GM21360 (cell line): ENCODE results near the gene ITGA1.
A peak's percentile ranks its signal among the peaks of the same experiment; 100 is the strongest.
"Not testable (repeated sequence)": the region's sequence is repeated elsewhere in the genome, so short reads cannot be mapped to it uniquely, and the experiment has no call there.

ENCODE experiments used
- ATAC-seq: cut with Tn5 transposase; IDR thresholded peaks from one replicate; pipeline ENCODE4 v1.9.1; 2021; ENCODE audit warnings: mild to moderate bottlenecking, moderate library complexity; ENCODE audit not compliant: unreplicated experiment

Gene ITGA1

GRCh38 chr5:52825826-52826225 lies 38.1 kb downstream of the ITGA1 start:
- ATAC-seq, result peak; percentile 97

GRCh38 chr5:52827815-52828214 lies 40.1 kb downstream of the ITGA1 start:
- no peak for ATAC-seq

DNA sequence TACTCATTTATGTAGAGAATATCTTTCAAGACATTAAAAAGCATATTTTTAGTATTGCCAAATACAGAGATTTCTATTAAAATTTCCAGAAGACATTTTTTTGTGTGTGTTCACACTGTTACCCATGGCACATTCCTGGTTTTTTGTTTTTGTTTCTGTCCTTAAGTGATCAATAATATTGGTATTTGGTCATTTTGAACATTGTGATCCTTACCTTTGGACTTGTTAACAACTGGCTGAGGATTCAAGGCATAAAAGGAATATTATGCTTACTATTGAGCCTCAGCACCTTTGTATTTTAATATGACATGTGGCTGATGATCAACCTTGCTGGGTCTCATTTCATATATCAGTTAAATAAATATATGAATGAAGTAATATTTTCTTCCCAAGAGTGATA lies 41.9 kb downstream of the ITGA1 start:
- ATAC-seq, result no peak

GRCh38 chr5:52830650-52831049 lies 42.9 kb downstream of the ITGA1 start:
- ATAC-seq, result no peak

- ATAC-seq, result no peak
These were observed 44.2 kb downstream of the ITGA1 start for GRCh38 chr5:52831786-52832511.

- ATAC-seq, result no peak
These were observed 46.6 kb downstream of the ITGA1 start for GRCh38 chr5:52834320-52834719.

DNA sequence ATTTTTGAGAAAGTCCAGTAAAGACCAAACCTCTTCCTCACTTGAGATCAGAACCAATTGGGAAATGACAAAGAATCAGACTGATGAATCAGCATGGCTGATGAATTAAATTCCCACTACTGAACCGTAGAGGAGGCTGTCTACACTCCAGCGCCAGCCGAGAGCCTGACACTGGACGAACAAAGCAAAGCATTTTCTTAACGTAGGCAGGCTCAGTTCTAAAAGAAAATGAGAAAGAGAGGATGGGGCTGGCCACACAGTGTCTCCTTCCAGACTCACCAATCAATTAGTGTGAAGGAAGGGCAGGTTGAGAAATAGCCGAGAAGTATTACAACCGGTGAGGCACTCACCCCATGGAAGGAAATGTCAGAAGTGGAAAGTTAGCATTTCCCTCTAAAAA lies 49.4 kb downstream of the ITGA1 start:
- no peak for ATAC-seq

DNA sequence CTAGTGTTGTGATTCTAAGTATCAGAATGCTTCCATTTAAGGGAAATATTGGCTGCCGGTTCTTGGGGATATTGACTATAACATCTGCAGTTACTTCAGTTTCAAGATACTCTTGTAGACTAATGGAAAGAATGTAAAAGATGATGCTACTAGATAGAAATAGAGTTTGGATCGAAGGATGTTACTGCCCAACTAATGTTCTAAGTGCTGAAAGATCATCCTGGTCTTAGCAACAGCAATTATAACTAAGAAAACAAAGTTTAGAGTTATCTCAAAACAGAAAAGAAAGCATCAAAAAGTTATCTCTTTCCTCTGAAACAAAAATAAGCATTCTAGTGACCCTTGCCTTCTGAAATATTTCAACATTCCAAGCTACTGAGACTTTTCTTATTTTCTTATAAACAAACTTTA lies 49.9 kb downstream of the ITGA1 start:
- ATAC-seq, result no peak

GRCh38 chr5:52838326-52839015 lies 50.8 kb downstream of the ITGA1 start:
- no peak for ATAC-seq

GRCh38 chr5:52839285-52839684 lies 51.6 kb downstream of the ITGA1 start:
- ATAC-seq, result no peak

DNA sequence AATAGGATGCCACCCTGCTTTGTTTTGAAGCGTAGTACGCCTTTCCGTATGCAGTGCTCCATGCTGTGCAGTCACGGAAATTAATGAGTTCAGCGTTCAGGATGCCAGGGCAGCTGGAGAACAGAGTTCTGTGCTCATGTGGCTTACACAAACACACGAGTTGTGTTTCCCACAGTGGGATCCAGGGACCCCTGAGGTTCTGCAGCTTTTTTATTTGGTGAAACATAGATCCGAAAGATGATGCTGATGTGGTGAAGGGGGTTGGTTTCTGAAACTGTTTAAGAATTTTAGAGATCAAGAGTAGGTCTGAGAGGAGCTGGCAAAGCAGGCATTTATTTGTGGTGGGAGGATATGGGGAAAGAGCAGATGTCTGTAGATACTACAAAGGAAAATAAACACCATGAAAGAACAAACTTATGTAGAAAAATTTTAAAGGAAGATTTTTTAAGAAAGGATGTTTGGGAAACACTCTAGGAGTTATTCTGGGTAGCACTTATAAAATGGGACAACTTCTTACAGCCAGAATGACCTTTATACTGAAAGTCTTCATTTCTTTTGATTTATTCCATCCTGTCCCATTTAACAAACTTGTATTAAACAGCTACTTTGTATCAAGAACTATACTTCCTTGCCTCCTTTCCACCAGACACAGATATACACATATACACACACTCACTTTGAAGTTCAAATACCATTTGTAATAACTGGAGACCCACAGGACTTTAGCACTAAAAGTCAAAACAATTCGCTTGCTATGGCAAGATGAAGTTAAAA lies 52.7 kb downstream of the ITGA1 start:
- no peak for ATAC-seq

GRCh38 chr5:52841114-52841513 lies 53.4 kb downstream of the ITGA1 start:
- no peak for ATAC-seq

DNA sequence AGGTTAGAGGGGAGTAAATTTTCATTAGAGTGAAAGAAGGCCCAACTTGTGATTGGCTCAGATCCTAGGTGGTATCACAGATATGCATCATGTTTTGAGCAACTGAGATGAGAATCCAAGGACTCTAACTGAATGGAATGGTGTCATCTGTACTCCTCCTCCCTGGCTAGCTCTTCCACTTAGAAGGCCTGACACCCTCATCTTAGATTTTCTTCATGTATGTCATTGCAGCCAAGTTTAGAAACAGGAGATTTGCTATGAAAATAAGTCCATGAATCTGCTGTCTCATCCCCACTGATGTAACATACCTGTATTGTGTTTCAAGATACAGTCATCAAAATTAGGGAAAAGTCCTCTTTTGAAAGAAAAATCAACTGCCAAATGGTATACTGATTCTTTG lies 54.4 kb downstream of the ITGA1 start:
- ATAC-seq, result no peak

DNA sequence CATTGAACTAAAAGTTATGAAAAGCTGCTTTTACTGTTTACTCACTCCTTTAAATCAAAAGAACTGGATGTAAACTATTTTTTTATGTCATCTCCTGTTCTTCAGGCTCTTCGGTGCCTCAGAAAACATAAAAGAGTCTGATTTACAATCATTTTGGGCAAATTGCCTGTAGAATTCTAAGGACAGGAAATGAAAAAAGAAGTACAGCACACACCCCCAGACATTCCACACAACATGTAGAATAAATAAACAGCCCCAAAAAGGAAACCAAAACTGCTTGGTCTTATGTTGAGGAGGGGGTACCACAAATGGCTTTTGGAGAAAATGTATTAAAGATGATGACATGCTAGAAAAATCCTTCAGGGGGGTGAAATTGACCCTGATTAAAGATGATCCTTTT lies 57.2 kb downstream of the ITGA1 start:
- ATAC-seq, result no peak

DNA sequence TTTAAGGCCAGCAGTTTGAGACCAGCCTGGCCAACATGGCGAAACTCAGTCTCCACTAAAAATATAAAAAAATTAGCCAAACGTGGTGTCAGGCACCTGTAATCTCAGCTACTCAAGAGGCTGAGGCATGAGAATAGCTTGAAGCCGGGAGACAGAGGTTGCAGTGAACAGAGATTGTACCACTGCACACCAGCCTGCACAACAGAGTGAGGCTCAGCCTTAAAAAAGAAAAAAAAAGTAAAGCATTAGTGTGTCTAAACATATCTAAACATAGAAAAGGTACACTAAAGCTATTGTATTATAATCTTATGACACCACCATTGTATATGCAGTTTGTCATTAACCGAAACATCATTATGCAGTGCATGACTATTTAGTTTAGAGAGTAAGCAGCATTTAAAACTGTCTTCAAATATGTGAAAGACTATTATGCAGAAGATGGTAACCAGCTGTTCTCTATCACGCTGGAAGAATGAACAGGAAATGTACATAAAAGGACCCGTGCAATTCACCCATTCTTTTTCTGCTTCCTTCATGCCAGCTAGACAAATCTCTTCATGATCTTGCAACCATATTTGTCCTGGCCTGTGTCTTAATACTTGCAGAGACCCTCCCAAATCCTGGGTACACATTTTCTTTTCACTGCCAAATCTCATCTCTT lies 58.6 kb downstream of the ITGA1 start:
- no peak for ATAC-seq

DNA sequence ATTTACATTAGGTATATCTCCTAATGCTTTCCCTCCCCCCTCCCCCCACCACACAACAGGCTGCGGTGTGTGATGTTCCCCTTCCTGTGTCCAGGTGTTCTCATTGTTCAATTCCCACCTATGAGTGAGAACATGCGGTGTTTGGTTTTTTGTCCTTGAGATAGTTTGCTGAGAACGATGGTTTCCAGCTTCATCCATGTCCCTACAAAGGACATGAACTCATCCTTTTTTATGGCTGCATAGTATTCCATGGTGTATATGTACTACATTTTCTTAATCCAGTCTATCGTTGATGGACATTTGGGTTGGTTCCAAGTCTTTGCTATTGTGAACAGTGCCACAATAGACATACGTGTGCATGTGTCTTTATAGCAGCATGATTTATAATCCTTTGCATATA lies 61.0 kb downstream of the ITGA1 start:
- ATAC-seq, result not testable (repeated sequence)

DNA sequence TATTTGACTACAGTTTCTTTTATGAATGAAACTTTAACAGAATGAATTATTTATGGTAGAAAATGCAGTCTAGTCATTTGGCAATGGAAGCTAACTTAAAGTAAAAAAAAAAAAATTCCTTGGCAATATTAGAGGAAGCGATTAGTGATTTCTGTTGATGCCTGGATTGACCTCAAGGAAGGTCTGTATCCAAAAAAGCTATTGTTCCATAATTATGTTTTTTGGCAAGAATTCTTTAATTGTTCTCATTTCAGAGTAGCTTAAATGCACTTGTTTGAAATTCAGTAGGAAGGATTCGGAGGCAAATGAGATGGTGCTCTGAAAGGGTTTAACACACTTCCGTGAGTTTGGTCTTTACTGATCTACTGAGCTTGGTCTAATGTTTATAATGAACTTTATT lies 61.8 kb downstream of the ITGA1 start:
- ATAC-seq, result no peak

DNA sequence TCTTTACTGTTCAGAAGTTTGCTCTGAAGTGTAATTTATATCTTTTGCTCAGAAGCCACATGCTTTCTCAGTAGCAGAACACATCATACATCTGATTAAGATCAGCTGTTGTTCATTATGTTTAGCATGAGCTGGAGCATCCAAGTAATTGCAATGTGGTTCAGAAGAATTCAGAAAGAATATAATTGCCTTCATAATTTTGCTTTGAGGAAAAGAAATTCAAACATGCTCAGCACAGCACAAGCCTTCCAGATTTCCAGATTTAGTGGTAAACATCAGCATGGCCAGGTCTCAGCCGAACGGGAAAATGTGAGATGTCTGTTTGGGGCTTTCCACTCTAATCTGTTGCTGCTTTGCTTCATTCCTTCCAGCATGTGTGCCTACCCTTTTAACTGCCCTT lies 65.9 kb downstream of the ITGA1 start:
- ATAC-seq, result no peak

DNA sequence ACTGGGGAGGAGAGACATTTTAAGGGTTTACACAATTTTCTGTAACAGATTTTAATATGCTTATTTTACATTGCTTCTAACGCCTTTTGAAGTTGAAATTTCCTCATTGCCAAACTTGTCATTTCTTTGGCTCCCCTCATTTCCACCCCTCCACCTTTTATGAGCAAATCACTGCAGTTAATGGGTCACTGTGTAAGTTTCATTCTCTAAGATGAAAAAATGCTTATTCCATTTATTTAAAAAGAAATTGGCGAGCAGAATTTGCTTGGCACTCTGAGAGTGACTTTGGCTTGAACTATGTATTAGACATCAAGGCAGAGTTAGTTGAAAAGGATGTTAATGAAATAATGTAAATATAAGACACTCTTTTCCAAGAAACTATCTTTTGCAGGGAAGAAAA lies 66.6 kb downstream of the ITGA1 start:
- ATAC-seq, result no peak

DNA sequence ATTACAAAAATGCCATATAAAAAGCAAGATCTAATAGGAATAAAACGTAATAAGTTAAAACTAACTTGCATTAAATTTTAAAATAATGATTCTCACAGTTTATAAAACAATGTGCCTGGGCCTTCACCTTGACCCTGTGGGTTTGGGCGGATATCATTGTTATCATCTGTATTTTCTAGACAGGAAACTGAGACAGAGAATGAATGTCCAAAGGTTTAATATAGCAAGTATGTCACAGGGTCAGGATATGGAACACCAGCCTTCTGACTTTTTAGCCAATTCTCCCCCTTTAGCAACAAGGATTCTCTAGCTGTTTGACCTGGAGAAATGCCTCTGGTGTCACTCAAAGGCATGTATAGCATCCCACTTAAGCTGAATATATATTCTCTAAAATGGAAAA lies 67.2 kb downstream of the ITGA1 start:
- ATAC-seq, result no peak

GRCh38 chr5:52856564-52856963 lies 68.8 kb downstream of the ITGA1 start:
- ATAC-seq, result peak; percentile 68
